Activated gamma-delta T cell treated with anti-CD3 and anti-CD28 coated beads, Interleukin-2, amount 50 U/mL, for 16 hours (primary cell): ENCODE results near the gene TNRC18.
"Not testable (repeated sequence)": the region's sequence is repeated elsewhere in the genome, so short reads cannot be mapped to it uniquely, and the experiment has no call there.

Source experiments
- DNase-seq: peaks from one replicate; pipeline ENCODE4 v3.0.0-alpha.2; 2020; ENCODE audit warnings: low read depth

Gene TNRC18

DNA sequence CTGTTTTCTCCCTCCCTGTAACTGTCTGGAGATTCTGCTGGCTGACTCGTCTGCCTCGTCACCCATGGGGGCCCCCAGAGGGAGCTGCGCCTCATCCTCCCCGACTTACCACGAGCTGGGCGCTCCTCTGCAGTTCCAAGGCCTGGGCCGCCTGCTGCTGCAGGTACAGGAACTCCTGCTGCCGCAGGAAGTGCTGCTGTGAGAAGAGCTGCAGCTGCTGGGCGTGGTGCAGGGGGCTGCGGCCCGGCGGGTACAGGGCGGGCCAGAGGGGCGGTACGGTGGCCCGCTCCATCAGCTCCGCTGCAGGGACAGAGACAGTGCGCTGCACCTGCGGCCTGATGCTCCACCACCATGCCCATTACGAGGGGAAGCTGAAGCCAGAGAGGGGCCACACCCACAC, 47.7 kb downstream of the TNRC18 start:
- DNase-seq: no peak

DNA sequence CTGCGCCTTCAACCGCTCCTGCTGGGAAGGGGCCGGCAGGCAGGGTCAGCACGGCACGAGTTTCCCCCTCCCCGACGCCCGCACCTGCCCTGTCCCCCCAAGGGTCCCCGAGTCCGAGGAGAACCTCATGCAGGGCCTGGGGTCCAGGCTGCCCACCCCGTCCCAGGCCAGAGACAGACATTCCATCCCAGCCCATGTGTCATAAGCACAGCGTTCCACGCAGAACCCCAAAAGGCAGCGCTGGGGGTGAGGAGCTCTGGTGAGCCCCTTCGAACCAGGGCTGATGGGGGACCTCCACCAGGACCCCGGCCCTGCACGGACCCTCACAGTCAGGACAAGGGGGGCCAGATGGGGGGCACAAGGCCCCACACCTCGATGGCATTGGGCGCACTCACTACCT, 49.2 kb downstream of the TNRC18 start:
- no peak for DNase-seq

- no peak for DNase-seq
These were observed 50.3 kb downstream of the TNRC18 start for GRCh38 chr7:5373300-5373699.

GRCh38 chr7:5370454-5371353, 52.9 kb downstream of the TNRC18 start:
- DNase-seq: no peak

DNA sequence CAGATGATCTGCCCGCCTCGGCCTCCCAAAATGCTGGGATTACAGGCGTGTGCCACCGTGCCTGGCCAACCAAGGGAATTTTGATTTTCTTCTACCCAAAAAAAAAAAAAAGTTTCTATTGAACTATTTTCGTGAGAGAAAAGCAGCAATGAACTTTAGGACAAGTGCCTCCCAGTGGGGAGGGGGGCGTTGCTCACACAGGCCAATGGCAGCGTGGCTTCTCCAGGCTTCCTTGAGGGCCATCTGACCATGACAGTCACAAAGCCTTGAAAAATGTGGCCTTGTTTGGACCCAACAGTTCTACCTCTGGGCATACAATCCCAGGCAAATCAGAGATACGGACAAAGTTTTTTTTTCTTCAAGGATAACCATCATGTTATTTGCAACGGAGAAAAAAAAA, 56.0 kb downstream of the TNRC18 start:
- no peak for DNase-seq

GRCh38 chr7:5365976-5366625, 57.5 kb downstream of the TNRC18 start:
- peak; percentile 45 for DNase-seq

DNA sequence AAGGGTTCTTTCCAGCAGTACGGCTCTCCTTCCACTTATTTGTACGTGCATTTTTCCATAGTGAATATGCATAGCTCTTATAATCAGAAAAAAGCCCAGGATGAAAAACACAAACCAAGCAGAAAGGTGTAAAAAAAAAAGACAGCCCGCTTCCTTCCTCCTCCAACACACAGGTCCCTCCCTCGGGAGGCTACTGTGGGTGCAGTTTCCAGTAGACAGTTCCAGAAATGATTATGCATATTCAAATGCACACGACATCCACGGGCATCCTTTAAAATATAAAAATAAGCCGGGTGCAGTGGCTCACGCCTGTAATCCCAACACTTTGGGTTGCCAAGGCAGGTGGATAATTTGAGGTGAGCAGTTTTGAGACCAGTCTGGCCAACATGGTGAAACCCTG, 59.9 kb downstream of the TNRC18 start:
- no peak for DNase-seq

GRCh38 chr7:5362466-5362865, 61.2 kb downstream of the TNRC18 start:
- no peak for DNase-seq

GRCh38 chr7:5361446-5362127, 62.0 kb downstream of the TNRC18 start:
- no peak for DNase-seq

DNA sequence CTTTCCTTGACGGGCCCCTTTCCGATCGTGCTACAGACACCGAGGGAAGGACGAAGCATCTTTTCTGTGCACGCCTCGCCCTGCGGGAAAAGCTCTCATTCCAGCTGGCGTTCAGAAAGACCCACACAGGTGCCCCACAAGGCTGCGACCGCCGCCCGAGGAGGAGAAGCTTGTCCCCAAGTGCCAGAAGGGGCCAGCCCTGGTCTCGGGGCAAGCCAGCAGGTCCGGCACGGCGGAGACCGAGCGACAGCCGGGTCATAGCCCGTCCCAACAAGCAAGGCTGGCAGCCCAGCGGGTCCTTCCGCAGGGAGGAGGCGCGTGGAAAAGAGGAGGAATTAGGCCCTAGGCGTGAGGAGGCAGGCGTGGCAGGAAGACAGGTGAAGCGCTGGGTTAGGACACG, 62.7 kb downstream of the TNRC18 start:
- no peak for DNase-seq

GRCh38 chr7:5360451-5360850, 63.2 kb downstream of the TNRC18 start:
- DNase-seq: no peak

GRCh38 chr7:5360021-5360420, 63.6 kb downstream of the TNRC18 start:
- DNase-seq: not testable (repeated sequence)

GRCh38 chr7:5359344-5359743, 64.3 kb downstream of the TNRC18 start:
- no peak for DNase-seq

- no peak for DNase-seq
These were observed 65.7 kb downstream of the TNRC18 start for GRCh38 chr7:5357951-5358350.

- no peak for DNase-seq
These were observed 66.9 kb downstream of the TNRC18 start for GRCh38 chr7:5356751-5357119.

- DNase-seq: no peak
These were observed 69.0 kb downstream of the TNRC18 start for GRCh38 chr7:5354460-5355232.

GRCh38 chr7:5352440-5353010, 71.1 kb downstream of the TNRC18 start:
- DNase-seq: no peak

- no peak for DNase-seq
These were observed 71.9 kb downstream of the TNRC18 start for GRCh38 chr7:5351507-5352265.

DNA sequence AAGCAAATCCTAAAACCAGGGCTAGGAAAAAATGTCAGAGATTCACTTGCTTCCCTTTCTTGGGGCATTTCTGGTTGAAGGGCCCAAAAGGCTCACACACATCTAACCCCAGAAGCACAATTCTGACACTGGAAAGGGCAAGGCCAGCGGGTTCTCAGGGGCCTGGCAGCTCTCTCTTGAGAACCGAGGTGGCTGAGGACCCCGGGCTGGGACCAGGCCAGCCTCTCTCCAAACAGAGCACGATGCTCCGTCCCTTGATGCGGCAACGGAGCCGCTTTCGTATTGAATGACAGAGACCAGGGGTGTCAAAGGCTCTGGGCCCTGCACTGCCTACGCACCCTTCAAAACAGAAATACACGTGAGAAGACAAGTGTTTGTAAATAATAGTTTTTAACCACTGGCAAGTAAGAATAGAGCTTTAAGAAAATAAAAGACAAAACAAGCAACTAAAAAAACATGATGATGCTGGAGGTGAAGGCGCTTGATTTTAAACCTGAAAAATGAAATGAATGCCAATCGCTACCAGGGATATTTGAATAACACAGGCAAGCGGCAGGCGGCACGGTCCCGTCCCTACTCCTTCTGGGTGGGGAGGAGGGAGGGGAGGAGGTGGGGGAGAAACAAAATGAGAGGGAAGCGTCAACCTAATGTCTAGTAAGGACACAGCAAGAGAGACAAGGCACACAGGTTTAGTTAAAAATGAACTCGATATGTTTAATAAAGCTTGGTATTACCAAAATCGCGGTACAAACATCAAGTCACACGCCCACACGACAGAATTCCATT, 72.8 kb downstream of the TNRC18 start:
- no peak for DNase-seq

- DNase-seq: no peak
These were observed 73.5 kb downstream of the TNRC18 start for GRCh38 chr7:5350174-5350463.
